ENCODE measurements around the gene TRIM72. TPM values are rescaled to one million over a fixed set of nuclear protein-coding genes. Genes with fewer than 3 reads are reported as not detected.
"Not testable (repeated sequence)": the region's sequence is repeated elsewhere in the genome, so short reads cannot be mapped to it uniquely, and the experiment has no call there.

The TRIM72 gene
- total and polyA plus RNA-seq, 8 donors: under 0.01 to 0.12 (median 0.02) TPM; not detected in 5

DNA sequence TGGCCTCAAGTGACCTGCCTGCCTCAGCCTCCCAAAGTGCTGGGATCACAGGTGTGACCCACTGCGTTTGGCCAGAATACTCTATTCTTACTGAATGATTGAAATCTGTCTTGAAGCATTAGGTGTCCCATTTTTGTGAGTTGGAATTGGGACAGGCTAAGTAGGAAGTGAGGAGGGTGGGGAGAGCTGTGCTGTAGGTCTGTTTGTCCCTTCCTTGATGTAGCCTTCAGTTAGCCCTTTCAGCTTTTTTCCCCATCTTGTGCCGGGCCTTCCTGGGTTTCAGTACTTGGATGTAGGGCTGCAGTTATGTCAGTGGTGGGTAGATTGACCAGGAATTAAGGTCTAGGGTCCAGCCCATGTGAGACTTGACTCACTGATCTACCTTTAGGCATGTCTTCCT lies 20.0 kb upstream of the TRIM72 start:
- H3K9me3 ChIP-seq: no peaks in the 10 kb centered on the region
- WGBS, 2 donors: 82 to 91% methylated on average over 2 of the region's 2 CpGs
- ATAC-seq (no peak), FAIRE-seq (no peak), DNase-seq (no peak)
- H3K27me3 ChIP-seq: no peaks in the 10 kb centered on the region
- no peak for TF ChIP-seq CTCF (IDR thresholded peaks at IDR 0.05)
- no peaks in the 10 kb centered on the region for H3K4me1 ChIP-seq
- no peak overlapping the region for H3K27ac ChIP-seq
- H3K36me3 ChIP-seq: peaks cover 17 to 66% (median 56%) of the 10 kb centered on the region in 3 donors
- intact Hi-C loops (cut with DNase I): no loop called here
- H3K4me3 ChIP-seq: no peak overlapping the region

DNA sequence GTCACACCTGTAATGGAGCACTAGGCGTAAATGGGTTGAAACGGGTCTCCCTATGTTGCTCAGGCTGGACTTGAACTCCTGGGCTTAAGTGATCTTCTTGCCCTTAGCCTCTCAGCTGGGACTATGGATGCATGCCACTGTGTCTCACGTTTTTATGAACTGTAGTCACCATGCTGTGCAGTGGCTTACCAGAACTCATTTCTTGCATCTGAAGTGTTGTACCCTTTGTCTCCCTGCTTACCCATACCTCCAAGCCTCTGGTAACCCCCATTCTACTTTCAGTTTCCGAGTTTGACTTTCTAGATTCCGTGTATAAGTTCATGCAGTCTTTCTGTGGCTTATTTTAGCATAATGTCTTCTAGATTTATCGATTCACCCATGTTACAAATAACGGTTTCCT lies 19.0 kb upstream of the TRIM72 start:
- FAIRE-seq (no peak), DNase-seq (no peak), ATAC-seq (no peak)
- 86 to 87% methylated on average over 7 of the region's 7 CpGs for WGBS, 2 donors
- intact Hi-C loops (cut with DNase I): no loop called here
- Histone ChIP-seq H3K4me1 (no peaks in the 10 kb centered on the region), H3K9me3 (no peaks in the 10 kb centered on the region), H3K36me3 (peaks cover 10 to 55% (median 46%) of the 10 kb centered on the region in 3 donors), H3K27ac (no peak overlapping the region), H3K4me3 (no peak overlapping the region), H3K27me3 (no peaks in the 10 kb centered on the region)
- no peak for TF ChIP-seq CTCF (IDR thresholded peaks at IDR 0.05)

- FAIRE-seq; intact Hi-C loops (cut with DNase I); H3K4me1 ChIP-seq; DNase-seq; ATAC-seq; H3K9me3 ChIP-seq; H3K27ac ChIP-seq; H3K4me3 ChIP-seq; H3K27me3 ChIP-seq: not testable (repeated sequence)
- H3K36me3 ChIP-seq: peaks cover 4 to 46% (median 36%) of the 10 kb centered on the region in 3 donors
- WGBS, 2 donors: 95 to 96% methylated on average over 11 of the region's 11 CpGs
Measured at GRCh38 chr16:31195861-31196260, 18.1 kb upstream of the TRIM72 start.

- ATAC-seq (no peak), DNase-seq (peak in 1 of 6 donors; percentile 13), FAIRE-seq (no peak)
- Histone ChIP-seq H3K27me3 (no peaks in the 10 kb centered on the region), H3K9me3 (no peaks in the 10 kb centered on the region), H3K4me3 (no peak overlapping the region), H3K36me3 (peaks cover 0 to 39% (median 29%) of the 10 kb centered on the region in 3 donors), H3K27ac (no peak overlapping the region), H3K4me1 (peaks cover 0 to 1% (median 0%) of the 10 kb centered on the region in 3 donors)
- whole genome bisulfite sequencing, 2 donors: 92 to 93% methylated on average over 17 of the region's 17 CpGs
- intact Hi-C loops (cut with DNase I): no loop called here
- no peak for TF ChIP-seq CTCF (IDR thresholded peaks at IDR 0.05)
Measured at GRCh38 chr16:31196324-31197088, 17.4 kb upstream of the TRIM72 start.

GRCh38 chr16:31198207-31198882 lies 15.6 kb upstream of the TRIM72 start:
- peaks cover 0 to 21% (median 15%) of the 10 kb centered on the region in 3 donors for H3K36me3 ChIP-seq
- H3K9me3 ChIP-seq: no peaks in the 10 kb centered on the region
- DNase-seq (no peak), ATAC-seq (no peak), FAIRE-seq (no peak)
- intact Hi-C loops (cut with DNase I): no loop called here
- no peak overlapping the region for H3K27ac ChIP-seq
- no peak overlapping the region for H3K4me3 ChIP-seq
- peaks cover 0 to 4% (median 0%) of the 10 kb centered on the region in 3 donors for H3K4me1 ChIP-seq
- no peaks in the 10 kb centered on the region for H3K27me3 ChIP-seq
- TF ChIP-seq CTCF (IDR thresholded peaks at IDR 0.05): no peak
- WGBS, 2 donors: 74 to 87% methylated on average over 7 of the region's 7 CpGs
